Endothelial cell of umbilical vein (primary cell): ENCODE measurements around the gene CRB1. TPM values are rescaled to one million over a fixed set of nuclear protein-coding genes. Genes with fewer than 3 reads are reported as not detected.

ENCODE experiments used
- BruUV-seq: library from RNA; stranded (reverse); fragments of 400-500 nt; replicated peaks from 2 replicates; lab custom pipeline; 2021; lab: Mats Ljungman, UMichigan
- CTCF ChIA-PET: fragments of 300-600, 350-600 bp; sonication (Branson Sonifier 250); formaldehyde crosslinking; loops from one replicate; lab custom pipeline; 2021; ENCODE audit warnings: antibody characterized with exemption, inconsistent platforms; lab: Charles Lee
- POLR2A ChIA-PET: fragments of 300-600, 350-600 bp; sonication (Branson Sonifier 250); formaldehyde crosslinking; loops from one replicate; lab custom pipeline; 2021; ENCODE audit warnings: antibody characterized with exemption, inconsistent platforms; lab: Charles Lee
- DNase-seq: peaks from one replicate; pipeline ENCODE4 v3.0.0-alpha.2; 2011; ENCODE audit warnings: low read depth, low spot score
- FAIRE-seq: peaks from 2 replicates; lab custom pipeline; 2011; peaks lifted over from hg19 to GRCh38; lab: Jason Lieb, UNC
- H2AFZ ChIP-seq: 2 replicates; pipeline ENCODE4 v1.6.0; 2012; ENCODE audit warnings: low read depth, low read length, control low read depth, inconsistent platforms
- H3K27ac ChIP-seq: 2 replicates; pipeline ENCODE4 v1.5.1; 2011; ENCODE audit warnings: low read depth, mild to moderate bottlenecking, control low read depth, low read length, moderate library complexity; ENCODE audit not compliant: insufficient read depth
- H3K27me3 ChIP-seq, 2 experiments: 2 replicates each; pipeline versions ENCODE4 v1.6.0 to v1.6.1; 2011; ENCODE audit warnings: low read length in 2 of 2, mixed read lengths in 1 of 2; ENCODE audit not compliant: control insufficient read depth in 2 of 2, insufficient read depth in 2 of 2
- H3K36me3 ChIP-seq, 2 experiments: 2 replicates in 1 of 2; 3 replicates in 1 of 2; pipeline ENCODE4 v1.5.1; 2011; ENCODE audit warnings: low read length in 2 of 2, mild to moderate bottlenecking in 1 of 2, moderate library complexity in 1 of 2; ENCODE audit not compliant: control insufficient read depth in 2 of 2, insufficient read depth in 2 of 2; ENCODE audit errors: extremely low read depth in 1 of 2
- H3K4me1 ChIP-seq: 3 replicates; pipeline ENCODE4 v1.5.1; 2011; ENCODE audit warnings: mild to moderate bottlenecking, low read length; ENCODE audit not compliant: control insufficient read depth, insufficient read depth; ENCODE audit errors: extremely low read depth
- H3K4me2 ChIP-seq: 2 replicates; pipeline ENCODE4 v1.6.1; 2011; ENCODE audit warnings: low read length, control low read depth, mixed read lengths; ENCODE audit not compliant: insufficient read depth
- H3K4me3 ChIP-seq, 3 experiments: fragments of 200-600 bp in 1 of 3; sonication (generic), shearing (Covaris generic) in 1 of 3; replicated peaks in 1 of 3; 2 replicates each; pipeline ENCODE4 v1.5.1; 2011 to 2016; ENCODE audit warnings: control low read depth in 3 of 3, low read length in 3 of 3, mild to moderate bottlenecking in 2 of 3, inconsistent platforms in 1 of 3, low read depth in 1 of 3, moderate library complexity in 1 of 3; ENCODE audit not compliant: insufficient read depth in 1 of 3
- H3K79me2 ChIP-seq: 2 replicates; pipeline ENCODE4 v1.6.0; 2012; ENCODE audit warnings: low read length, inconsistent platforms; ENCODE audit not compliant: control insufficient read depth, insufficient read depth
- H3K9ac ChIP-seq: replicated peaks from 2 replicates; pipeline ENCODE3; 2011; ENCODE audit warnings: low read length, control low read depth; ENCODE audit not compliant: insufficient read depth; ENCODE audit errors: extremely low read depth
- H3K9me1 ChIP-seq: replicated peaks from 3 replicates; pipeline ENCODE4 v1.6.0; 2011; ENCODE audit warnings: mild to moderate bottlenecking, low read length; ENCODE audit not compliant: control insufficient read depth, insufficient read depth; ENCODE audit errors: extremely low read depth
- H3K9me3 ChIP-seq: replicated peaks from 2 replicates; pipeline ENCODE4 v1.5.1; 2012; ENCODE audit warnings: low read length, inconsistent platforms; ENCODE audit not compliant: control insufficient read depth, insufficient read depth
- H4K20me1 ChIP-seq: replicated peaks from 2 replicates; pipeline ENCODE3; 2011; ENCODE audit warnings: mild to moderate bottlenecking, low read length; ENCODE audit not compliant: control insufficient read depth, insufficient read depth; ENCODE audit errors: extremely low read depth
- EZH2 ChIP-seq: IDR thresholded peaks from 2 replicates; pipeline ENCODE4 v1.6.1; 2012; ENCODE audit warnings: borderline replicate concordance, low read depth, mild to moderate bottlenecking, moderate library complexity, low read length, inconsistent platforms; ENCODE audit not compliant: severe bottlenecking
- FOS ChIP-seq: IDR thresholded peaks from 2 replicates; pipeline ENCODE4 v1.6.1; 2011; ENCODE audit warnings: mild to moderate bottlenecking, low read length, moderate library complexity, borderline replicate concordance; ENCODE audit not compliant: insufficient read depth
- GATA2 ChIP-seq: IDR thresholded peaks from 2 replicates; pipeline ENCODE4 v1.7.0; 2011; ENCODE audit warnings: low read depth, mild to moderate bottlenecking, moderate library complexity, mixed read lengths, low read length; ENCODE audit not compliant: insufficient read length, insufficient read depth
- JUN ChIP-seq: IDR thresholded peaks from 2 replicates; pipeline ENCODE4 v1.6.1; 2011; ENCODE audit warnings: borderline replicate concordance, low read depth; ENCODE audit not compliant: insufficient read length, insufficient read depth
- MAX ChIP-seq: IDR thresholded peaks from 2 replicates; pipeline ENCODE4 v1.6.1; 2011; ENCODE audit not compliant: insufficient read depth, insufficient read length
- MYC ChIP-seq: IDR thresholded peaks from one replicate; pipeline ENCODE4 v1.6.1; 2011; ENCODE audit warnings: mild to moderate bottlenecking, low read depth, low read length
- POLR2A ChIP-seq: IDR thresholded peaks from 2 replicates; pipeline ENCODE4 v1.6.1; 2012; ENCODE audit warnings: low read depth, mild to moderate bottlenecking, control low read depth, low read length
- POLR2AphosphoS5 ChIP-seq: IDR thresholded peaks from 2 replicates; pipeline ENCODE4 v1.6.1; 2012; ENCODE audit warnings: low read depth, mild to moderate bottlenecking, control low read depth, low read length, moderate library complexity; ENCODE audit not compliant: insufficient read depth
- dilution Hi-C: fragments of 300-500 bp; cut with MboI; formaldehyde crosslinking; loops from one replicate; pipeline ENCODE4 v1.15.0; 2019; ENCODE audit warnings: low sequenced_read_pairs; ENCODE audit not compliant: extremely low pct_ligation_motif_present
- intact Hi-C: fragments of 100-400 bp; cut with micrococcal nuclease; formaldehyde crosslinking; loops from one replicate; pipeline ENCODE4 v1.10.0; 2022
- polyA plus RNA-seq, 4 experiments: library from polyadenylated mRNA; depleted of rRNA in 3 of 4; stranded (reverse) in 3 of 4; unstranded in 1 of 4; fragments of >200 nt; gene quantifications; 2 replicates each; pipeline versions ENCODE4 v1.2.1 to v1.2.3, GENCODE V29; 2011 to 2012; ENCODE audit warnings: missing spikeins in 1 of 4
- total RNA-seq: library from RNA; stranded (reverse); gene quantifications from 2 replicates; pipeline ENCODE4 v1.2.3, GENCODE V29; 2021
- TF ChIP-seq, protein P1 (sequence below), 2 donors: IDR thresholded peaks; 1 replicate in 1 of 2; 2 replicates in 1 of 2; pipeline ENCODE4 v1.5.1; 2011; ENCODE audit warnings: low read length in 2 of 2, mild to moderate bottlenecking in 2 of 2, moderate library complexity in 2 of 2, control low read depth in 1 of 2, inconsistent platforms in 1 of 2, low read depth in 1 of 2; ENCODE audit not compliant: insufficient read depth in 1 of 2; ENCODE audit errors: extremely low read depth in 1 of 2

Gene CRB1
- total and polyA plus RNA-seq, 2 donors (not counting 3 experiments of a cell fraction or from before 2014, with no cell fraction given), result not detected

DNA sequence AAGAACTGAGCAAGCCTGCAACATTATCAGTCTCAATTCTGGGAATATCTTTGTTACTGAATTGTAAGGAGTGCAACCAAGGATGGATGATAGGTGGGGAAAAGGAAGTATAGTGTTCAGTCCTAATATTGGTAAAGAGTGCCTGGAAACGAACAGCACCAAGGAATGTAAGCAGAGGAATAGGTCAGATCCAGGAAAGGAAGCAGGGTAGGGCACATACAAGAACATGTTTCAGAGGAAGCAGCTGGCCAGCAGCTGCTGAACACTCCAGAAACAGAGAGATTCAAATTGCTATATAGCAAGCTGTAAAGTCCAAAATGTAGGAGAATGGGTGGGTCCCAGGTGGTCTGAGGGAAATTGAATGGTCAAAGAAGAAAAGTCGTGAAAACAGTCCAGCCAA, 37.9 kb downstream of the CRB1 start:
- no TSS peak for BruUV-seq
- CTCF ChIA-PET, result interaction anchor here (1.6 kb wide), 1 partner anchor 8 kb away, joined by 4 read pairs; no protein-coding TSS in a partner anchor
- H3K4me2 ChIP-seq, result no peak overlapping the region

More for the DNA sequence above, 37.9 kb downstream of the CRB1 start:
- H3K27me3 ChIP-seq, result no peaks in the 10 kb centered on the region
- no peak overlapping the region for H3K4me3 ChIP-seq
- no peaks in the 10 kb centered on the region for H4K20me1 ChIP-seq
- no peaks in the 10 kb centered on the region for H3K4me1 ChIP-seq
- H3K36me3 ChIP-seq, result no peaks in the 10 kb centered on the region
- dilution Hi-C loops (no loop called here), intact Hi-C loops (no loop called here)
- H3K9me1 ChIP-seq, result no peaks in the 10 kb centered on the region
- H3K79me2 ChIP-seq, result no peaks in the 10 kb centered on the region
- H2AFZ ChIP-seq, result no peak overlapping the region
- no peak overlapping the region for H3K27ac ChIP-seq
- no peak for TF ChIP-seq FOS
- no peak for TF ChIP-seq POLR2A
- no peak for TF ChIP-seq GATA2
- TF ChIP-seq POLR2AphosphoS5, result no peak
- TF ChIP-seq, protein P1, sequence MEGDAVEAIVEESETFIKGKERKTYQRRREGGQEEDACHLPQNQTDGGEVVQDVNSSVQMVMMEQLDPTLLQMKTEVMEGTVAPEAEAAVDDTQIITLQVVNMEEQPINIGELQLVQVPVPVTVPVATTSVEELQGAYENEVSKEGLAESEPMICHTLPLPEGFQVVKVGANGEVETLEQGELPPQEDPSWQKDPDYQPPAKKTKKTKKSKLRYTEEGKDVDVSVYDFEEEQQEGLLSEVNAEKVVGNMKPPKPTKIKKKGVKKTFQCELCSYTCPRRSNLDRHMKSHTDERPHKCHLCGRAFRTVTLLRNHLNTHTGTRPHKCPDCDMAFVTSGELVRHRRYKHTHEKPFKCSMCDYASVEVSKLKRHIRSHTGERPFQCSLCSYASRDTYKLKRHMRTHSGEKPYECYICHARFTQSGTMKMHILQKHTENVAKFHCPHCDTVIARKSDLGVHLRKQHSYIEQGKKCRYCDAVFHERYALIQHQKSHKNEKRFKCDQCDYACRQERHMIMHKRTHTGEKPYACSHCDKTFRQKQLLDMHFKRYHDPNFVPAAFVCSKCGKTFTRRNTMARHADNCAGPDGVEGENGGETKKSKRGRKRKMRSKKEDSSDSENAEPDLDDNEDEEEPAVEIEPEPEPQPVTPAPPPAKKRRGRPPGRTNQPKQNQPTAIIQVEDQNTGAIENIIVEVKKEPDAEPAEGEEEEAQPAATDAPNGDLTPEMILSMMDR (IDR thresholded peaks at IDR 0.05; ENCODE audit: extremely low read depth in 1 of 2, insufficient read depth in 1 of 2, low read depth in 1 of 2, low read length in 2 of 2), result no peak
- no peak for TF ChIP-seq MAX
- no peak for TF ChIP-seq JUN
- no peak for TF ChIP-seq MYC
- no peak for TF ChIP-seq EZH2
- no peak overlapping the region for H3K9ac ChIP-seq
- DNase-seq, result no peak
- no peaks in the 10 kb centered on the region for H3K9me3 ChIP-seq
- FAIRE-seq, result no peak
- POLR2A ChIA-PET, result no interaction called here
